Measurements from ENCODE around the gene GIMAP6. TPM values are rescaled to one million over a fixed set of nuclear protein-coding genes. Genes with fewer than 3 reads are reported as not detected.

The GIMAP6 gene
- polyA plus RNA-seq, 1 experiment, result not detected

- Histone ChIP-seq H3K4me3 (ENCODE audit: low read depth, low read length) (no peak overlapping the region), H3K27me3 (ENCODE audit: control insufficient read depth, insufficient read depth, low read length) (no peaks in the 10 kb centered on the region), H3K27ac (ENCODE audit: low read depth, low read length) (no peak overlapping the region), H3K9me3 (ENCODE audit: control insufficient read depth, insufficient read depth, low read length) (peaks cover 4% of the 10 kb centered on the region)
- no peak for DNase-seq (ENCODE audit: low read depth, low spot score)
- no peak for TF ChIP-seq CTCF (IDR thresholded peaks at IDR 0.05; ENCODE audit: low read depth, low read length)
- ChIA-PET POLR2A (no interaction called here), CTCF (no interaction called here)
Measured at GRCh38 chr7:150641854-150642253, 9.7 kb upstream of the GIMAP6 start.

- H3K9me3 ChIP-seq (ENCODE audit: control insufficient read depth, insufficient read depth, low read length), result peaks cover 21% of the 10 kb centered on the region
- H3K27ac ChIP-seq (ENCODE audit: low read depth, low read length), result no peak overlapping the region
- no peak for DNase-seq (ENCODE audit: low read depth, low spot score)
- no peaks in the 10 kb centered on the region for H3K27me3 ChIP-seq (ENCODE audit: control insufficient read depth, insufficient read depth, low read length)
- CTCF ChIA-PET, result interaction anchor here (0.6 kb wide), 1 partner anchor 41 kb away, joined by 3 read pairs; no protein-coding TSS in a partner anchor
- TF ChIP-seq CTCF (IDR thresholded peaks at IDR 0.05; ENCODE audit: low read depth, low read length), result no peak
- H3K4me3 ChIP-seq (ENCODE audit: low read depth, low read length), result no peak overlapping the region
- POLR2A ChIA-PET, result no interaction called here
Measured at GRCh38 chr7:150633926-150634325, 1.7 kb upstream of the GIMAP6 start.

GRCh38 chr7:150631084-150631826, 930 bp downstream of the GIMAP6 start:
- CTCF ChIA-PET, result no interaction called here
- DNase-seq (ENCODE audit: low read depth, low spot score), result no peak

GRCh38 chr7:150629347-150629746, 2.8 kb downstream of the GIMAP6 start:
- H3K9me3 ChIP-seq (ENCODE audit: control insufficient read depth, insufficient read depth, low read length), result peaks cover 51% of the 10 kb centered on the region
- no peak overlapping the region for H3K4me3 ChIP-seq (ENCODE audit: low read depth, low read length)
- H3K27ac ChIP-seq (ENCODE audit: low read depth, low read length), result no peak overlapping the region
- POLR2A ChIA-PET, result no interaction called here
- no peak for TF ChIP-seq CTCF (IDR thresholded peaks at IDR 0.05; ENCODE audit: low read depth, low read length)
- no peak for DNase-seq (ENCODE audit: low read depth, low spot score)
- CTCF ChIA-PET, result interaction anchor here (0.7 kb wide), 1 partner anchor 134 kb away, joined by 4 read pairs; no protein-coding TSS in a partner anchor
- H3K27me3 ChIP-seq (ENCODE audit: control insufficient read depth, insufficient read depth, low read length), result no peaks in the 10 kb centered on the region

More at GRCh38 chr7:150631084-150631826, 930 bp downstream of the GIMAP6 start:
- H3K27ac ChIP-seq (ENCODE audit: low read depth, low read length), result no peak overlapping the region
- POLR2A ChIA-PET, result no interaction called here
- H3K9me3 ChIP-seq (ENCODE audit: control insufficient read depth, insufficient read depth, low read length), result peaks cover 48% of the 10 kb centered on the region
- no peak for TF ChIP-seq CTCF (IDR thresholded peaks at IDR 0.05; ENCODE audit: low read depth, low read length)
- no peaks in the 10 kb centered on the region for H3K27me3 ChIP-seq (ENCODE audit: control insufficient read depth, insufficient read depth, low read length)
- no peak overlapping the region for H3K4me3 ChIP-seq (ENCODE audit: low read depth, low read length)

GRCh38 chr7:150627959-150628358, 4.2 kb downstream of the GIMAP6 start:
- H3K9me3 ChIP-seq (ENCODE audit: control insufficient read depth, insufficient read depth, low read length), result peaks cover 54% of the 10 kb centered on the region
- no peak overlapping the region for H3K4me3 ChIP-seq (ENCODE audit: low read depth, low read length)
- CTCF ChIA-PET, result no interaction called here
- H3K27me3 ChIP-seq (ENCODE audit: control insufficient read depth, insufficient read depth, low read length), result no peaks in the 10 kb centered on the region
- POLR2A ChIA-PET, result no interaction called here
- no peak for TF ChIP-seq CTCF (IDR thresholded peaks at IDR 0.05; ENCODE audit: low read depth, low read length)
- H3K27ac ChIP-seq (ENCODE audit: low read depth, low read length), result no peak overlapping the region
- DNase-seq (ENCODE audit: low read depth, low spot score), result no peak

Measured in AG04450 (cell line).